T47D (cell line): ENCODE measurements around the gene ZNF296.

Source experiments
- DNase-seq, 2 experiments: peaks; one replicate each; pipeline versions ENCODE4 v3.0.0 to v3.0.0-alpha.2; 2011 to 2012; ENCODE audit warnings: low read depth in 1 of 2, low spot score in 1 of 2
- JUND ChIP-seq: IDR thresholded peaks from 2 replicates; pipeline ENCODE4 v1.6.1; 2012; ENCODE audit warnings: low read depth
- in situ Hi-C: cut with HindIII; loops from 2 replicates; pipeline ENCODE4 v1.10.0; 2016; ENCODE audit warnings: low sequenced_read_pairs, low pct_unique_long_range_greater_than_20kb

The ZNF296 gene

GRCh38 chr19:45090034-45090433 lies 13.8 kb upstream of the ZNF296 start:
- no peak for DNase-seq
- in situ Hi-C loops: no loop called here
- TF ChIP-seq JUND: no peak

- in situ Hi-C loops: no loop called here
- TF ChIP-seq JUND: no peak
- no peak for DNase-seq
These were observed 11.3 kb upstream of the ZNF296 start for GRCh38 chr19:45087531-45087930.

GRCh38 chr19:45086480-45086879 lies 10.2 kb upstream of the ZNF296 start:
- in situ Hi-C loops: no loop called here
- TF ChIP-seq JUND: no peak

GRCh38 chr19:45082170-45082569 lies 5.9 kb upstream of the ZNF296 start:
- in situ Hi-C loops: no loop called here
- no peak for TF ChIP-seq JUND
- no peak for DNase-seq

More at GRCh38 chr19:45086480-45086879, 10.2 kb upstream of the ZNF296 start:
- no peak for DNase-seq

GRCh38 chr19:45079911-45080370 lies 3.7 kb upstream of the ZNF296 start:
- no peak for DNase-seq
- in situ Hi-C loops: no loop called here

GRCh38 chr19:45079063-45079910 lies 3.0 kb upstream of the ZNF296 start, which contains the start of gene GEMIN7:
Gene GEMIN7 (plus strand): TSS chr19:45079260. CDS start chr19:45090115, 10,855 bp downstream.
- peak in 1 of 2 experiments; percentile 74 for DNase-seq
- TF ChIP-seq JUND: no peak
- in situ Hi-C loops: no loop called here

More at GRCh38 chr19:45079911-45080370, 3.7 kb upstream of the ZNF296 start:
- TF ChIP-seq JUND: no peak

- in situ Hi-C loops: no loop called here
- no peak for TF ChIP-seq JUND
- DNase-seq: no peak
These were observed 2.2 kb upstream of the ZNF296 start for GRCh38 chr19:45078390-45079062.

- no peak for TF ChIP-seq JUND
- DNase-seq: no peak
- in situ Hi-C loops: no loop called here
These were observed 813 bp upstream of the ZNF296 start for GRCh38 chr19:45076851-45077730.

GRCh38 chr19:45075301-45076028 lies 813 bp downstream of the ZNF296 start:
- peak; percentile 82 to 91 for DNase-seq
- in situ Hi-C loops: no loop called here
- TF ChIP-seq JUND: no peak

- no peak for TF ChIP-seq JUND
- no peak for DNase-seq
- in situ Hi-C loops: no loop called here
These were observed 1.5 kb downstream of the ZNF296 start for GRCh38 chr19:45074744-45075300.

GRCh38 chr19:45071969-45072790 lies 4.1 kb downstream of the ZNF296 start:
- no peak for DNase-seq
- in situ Hi-C loops: no loop called here
- TF ChIP-seq JUND: no peak
